HG03108 (cell line): ENCODE results near the gene SCMH1.
"Not testable (repeated sequence)": the region's sequence is repeated elsewhere in the genome, so short reads cannot be mapped to it uniquely, and the experiment has no call there.

ENCODE experiments used
- ATAC-seq: cut with Tn5 transposase; IDR thresholded peaks from one replicate; pipeline ENCODE4 v1.9.1; 2021; ENCODE audit warnings: moderate library complexity; ENCODE audit not compliant: unreplicated experiment

Gene SCMH1

DNA sequence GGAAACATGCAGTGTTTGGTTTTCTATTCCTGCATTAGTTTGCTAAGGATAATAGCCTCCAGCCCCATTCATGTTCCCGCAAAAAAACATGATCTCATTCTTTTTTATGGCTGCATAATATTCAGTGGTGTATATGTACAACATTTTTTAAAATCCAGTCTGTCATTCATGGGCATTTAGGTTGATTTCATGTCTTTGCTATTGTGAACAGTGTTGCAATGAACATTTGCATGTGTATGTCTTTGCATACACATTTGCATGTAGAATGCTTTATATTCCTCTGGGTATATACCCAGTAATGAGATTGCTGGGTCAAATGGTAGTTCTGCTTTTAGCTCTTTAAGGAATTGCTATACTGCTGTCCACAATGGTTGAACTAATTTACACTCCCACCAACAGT lies 9.0 kb upstream of the SCMH1 start:
- ATAC-seq: not testable (repeated sequence)

DNA sequence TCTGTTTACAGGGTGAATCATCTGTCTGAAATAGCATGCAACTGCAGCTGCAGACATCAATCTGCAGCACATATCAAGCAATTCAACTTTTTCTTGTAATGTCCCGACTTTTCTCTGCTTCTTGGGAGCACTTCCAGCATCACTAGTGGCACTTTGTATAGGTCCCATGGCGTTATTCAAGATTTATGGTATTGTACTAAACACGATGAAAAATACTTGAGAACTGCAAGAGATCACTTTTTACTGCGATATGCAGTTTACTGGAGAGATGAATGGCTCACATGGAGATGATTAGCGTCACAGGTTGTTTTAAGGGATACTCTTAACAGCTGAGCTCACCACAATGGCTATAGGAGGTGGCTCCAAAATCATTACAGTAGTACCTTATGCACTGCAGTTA lies 7.2 kb upstream of the SCMH1 start:
- ATAC-seq: no peak

- no peak for ATAC-seq
Measured at GRCh38 chr1:41246568-41246967, 4.5 kb upstream of the SCMH1 start.

DNA sequence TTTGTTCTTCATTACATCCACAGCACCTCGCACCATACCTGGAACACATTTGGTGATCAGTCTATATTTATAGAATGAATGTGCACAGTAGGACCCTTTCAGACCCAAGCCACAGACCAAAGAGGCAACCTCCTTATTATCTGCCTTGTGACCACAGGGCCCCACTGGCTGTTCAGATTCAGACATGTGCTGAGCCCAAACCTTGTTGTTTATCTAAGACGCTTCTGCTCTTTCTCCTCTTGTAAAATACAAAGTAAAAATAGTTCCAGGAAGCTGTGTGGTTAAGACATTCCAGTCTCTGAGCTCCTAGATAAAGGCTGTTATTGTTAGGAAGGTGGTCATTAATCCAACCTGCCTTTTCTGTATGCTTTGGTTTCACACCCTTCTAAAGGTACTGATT lies 3.6 kb upstream of the SCMH1 start:
- ATAC-seq: no peak

DNA sequence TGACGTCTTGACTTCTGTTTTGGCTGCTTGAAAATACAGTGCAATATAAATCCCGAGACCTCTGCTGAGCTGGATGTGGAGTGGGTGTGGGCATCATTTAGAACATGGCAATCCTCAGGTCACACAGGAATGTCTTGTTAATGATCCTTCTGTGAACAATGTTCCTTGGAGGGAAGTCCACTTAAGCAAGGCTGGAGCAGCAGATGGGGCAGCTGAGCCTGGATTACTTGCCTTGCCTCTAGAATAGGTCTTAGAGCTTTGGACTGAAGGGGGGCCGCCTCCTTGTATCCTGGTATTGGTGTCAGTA lies 926 bp upstream of the SCMH1 start:
- ATAC-seq: no peak

DNA sequence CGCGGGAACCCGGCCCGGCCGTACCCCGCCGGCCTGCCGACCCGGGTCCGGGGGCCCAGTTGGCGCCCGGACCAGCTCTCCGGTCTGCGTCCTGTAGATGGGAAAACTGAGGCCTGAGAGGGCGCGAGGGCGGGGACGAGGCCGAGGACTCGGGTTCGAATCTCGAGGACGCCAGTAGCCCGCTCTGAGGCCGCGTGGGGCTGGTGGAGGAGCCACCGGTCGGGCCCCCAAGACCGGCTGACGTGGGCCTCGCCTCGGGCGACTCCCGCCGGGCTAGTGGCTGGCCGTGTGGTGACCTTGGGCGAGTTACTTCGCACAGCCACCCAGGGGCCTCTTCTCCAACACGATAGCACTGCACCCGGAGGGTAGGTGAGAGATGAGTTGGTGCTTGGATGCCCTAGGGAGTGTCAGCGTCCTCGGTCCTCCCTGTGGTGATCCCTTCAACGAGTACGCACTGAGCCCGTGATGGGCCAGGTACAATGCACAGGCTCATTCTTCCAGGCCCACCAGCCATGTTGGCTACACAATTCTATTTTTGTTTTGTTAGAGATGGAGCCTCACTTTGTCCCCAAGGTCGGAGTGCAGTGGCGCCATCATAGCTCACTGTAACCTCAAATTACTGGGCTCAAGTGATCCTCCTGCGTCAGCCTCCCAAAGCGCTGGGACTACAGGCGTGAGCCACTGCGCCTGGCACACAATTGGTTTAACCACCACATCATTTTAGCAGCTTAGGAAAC lies 404 bp upstream of the SCMH1 start:
- no peak for ATAC-seq

DNA sequence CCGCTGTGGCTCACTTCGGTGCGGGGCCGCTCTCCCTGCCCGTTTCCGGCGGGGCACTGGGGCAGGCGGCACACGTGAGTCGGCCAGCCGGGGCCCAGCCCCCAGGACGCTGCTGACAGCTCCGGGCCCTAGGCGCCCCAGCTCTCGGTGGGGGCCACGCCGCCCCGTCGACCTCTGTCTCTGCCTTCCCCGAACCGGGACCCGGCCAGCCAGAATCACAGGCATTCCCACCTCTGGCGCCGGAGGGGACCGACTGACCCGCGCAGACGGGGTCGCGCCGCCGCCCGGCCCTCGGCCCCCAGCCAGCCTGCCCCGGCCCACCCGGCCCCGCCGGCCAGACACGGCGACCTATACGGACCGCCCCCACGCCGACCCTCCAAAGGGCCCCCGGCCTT lies 755 bp downstream of the SCMH1 start:
- peak; percentile 44 for ATAC-seq

- no peak for ATAC-seq
Measured at GRCh38 chr1:41240781-41241353, 1.2 kb downstream of the SCMH1 start.

- no peak for ATAC-seq
Measured at GRCh38 chr1:41239988-41240610, 2.0 kb downstream of the SCMH1 start.

GRCh38 chr1:41238311-41238988 lies 3.7 kb downstream of the SCMH1 start:
- no peak for ATAC-seq

- no peak for ATAC-seq
Measured at GRCh38 chr1:41236781-41237180, 5.3 kb downstream of the SCMH1 start.

GRCh38 chr1:41235893-41236292 lies 6.2 kb downstream of the SCMH1 start:
- ATAC-seq: no peak

DNA sequence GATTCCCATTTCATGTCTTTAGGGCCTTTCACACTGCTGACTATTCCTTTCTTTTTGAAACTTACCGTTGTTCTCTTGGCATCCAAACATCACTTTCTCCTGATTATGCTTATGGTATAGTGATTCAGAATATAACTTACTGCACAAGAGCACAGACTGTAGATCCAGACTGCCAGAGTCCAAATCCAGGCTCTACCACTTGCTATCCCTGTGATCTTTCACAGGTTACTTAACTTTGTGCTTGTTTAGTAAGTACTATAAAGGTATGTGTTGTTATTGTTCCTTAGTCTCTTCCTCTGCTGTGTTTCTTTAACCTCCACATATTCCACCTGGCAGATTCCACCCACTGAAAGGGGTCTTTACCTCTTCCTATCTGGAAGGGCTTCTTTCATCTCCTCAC lies 8.4 kb downstream of the SCMH1 start:
- no peak for ATAC-seq

DNA sequence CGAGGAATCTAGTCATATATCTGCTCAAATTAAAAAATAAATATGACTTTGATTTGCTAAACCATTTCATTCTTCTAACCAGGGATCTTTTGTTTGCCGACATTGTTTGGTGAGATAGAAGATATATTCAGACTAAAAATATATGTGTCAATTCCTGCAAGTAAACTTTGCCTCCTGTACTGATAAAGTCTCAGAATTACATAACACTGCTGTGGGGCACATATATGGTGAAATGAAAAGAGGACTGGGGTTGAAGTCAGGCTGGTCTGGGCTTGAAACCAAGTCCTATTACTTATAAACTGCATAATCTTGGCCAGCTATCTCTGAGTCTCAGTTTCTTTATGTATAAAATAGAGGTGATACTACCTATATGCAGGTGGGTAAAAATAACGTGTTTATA lies 9.8 kb downstream of the SCMH1 start:
- ATAC-seq: no peak

GRCh38 chr1:41230656-41231055 lies 11.4 kb downstream of the SCMH1 start:
- ATAC-seq: no peak

DNA sequence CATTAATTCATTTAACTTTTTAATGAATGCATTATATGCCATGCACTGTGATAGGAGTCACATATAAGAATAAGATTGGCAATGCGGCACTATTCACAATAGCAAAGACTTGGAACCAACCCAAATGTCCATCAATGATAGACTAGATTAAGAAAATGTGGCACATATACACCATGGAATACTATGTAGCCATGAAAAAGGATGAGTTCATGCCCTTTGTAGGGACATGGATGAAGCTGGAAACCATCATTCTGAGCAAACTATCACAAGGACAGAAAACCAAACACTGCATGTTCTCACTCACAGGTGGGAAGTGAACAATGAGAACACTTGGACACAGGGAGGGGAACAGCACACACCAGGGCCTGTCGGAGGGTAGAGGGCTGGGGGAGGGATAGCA lies 12.9 kb downstream of the SCMH1 start:
- not testable (repeated sequence) for ATAC-seq

DNA sequence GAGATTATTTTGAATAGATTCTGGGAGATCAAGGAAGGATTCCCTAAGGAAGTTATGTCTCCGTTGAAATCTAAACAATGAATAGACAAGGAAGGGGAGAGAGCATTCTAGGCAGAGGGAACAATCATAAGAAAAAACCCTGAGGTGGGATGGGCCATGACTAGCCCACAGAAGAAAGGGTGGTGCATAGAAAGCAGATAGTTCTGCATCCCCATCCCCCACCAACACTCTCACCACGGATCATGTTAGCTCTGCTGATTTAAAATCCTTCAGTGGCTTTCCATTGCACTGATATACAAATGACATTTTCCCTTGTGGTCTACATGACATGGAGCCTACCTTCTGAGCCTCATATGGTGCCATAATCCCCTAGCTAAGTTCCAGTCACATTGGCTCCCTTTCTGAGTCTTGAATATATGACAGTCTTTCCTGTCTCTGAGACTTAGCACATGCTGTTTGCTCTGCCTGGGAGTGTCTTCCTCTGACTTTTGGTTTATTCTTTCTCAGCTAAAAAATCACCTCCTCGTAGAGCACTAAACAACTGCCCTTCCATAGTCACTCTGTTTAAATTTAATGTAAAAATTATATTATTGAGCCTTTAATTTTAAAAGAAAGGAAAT lies 15.2 kb downstream of the SCMH1 start:
- ATAC-seq: no peak

- ATAC-seq: no peak
Measured at GRCh38 chr1:41225495-41225894, 16.6 kb downstream of the SCMH1 start.

DNA sequence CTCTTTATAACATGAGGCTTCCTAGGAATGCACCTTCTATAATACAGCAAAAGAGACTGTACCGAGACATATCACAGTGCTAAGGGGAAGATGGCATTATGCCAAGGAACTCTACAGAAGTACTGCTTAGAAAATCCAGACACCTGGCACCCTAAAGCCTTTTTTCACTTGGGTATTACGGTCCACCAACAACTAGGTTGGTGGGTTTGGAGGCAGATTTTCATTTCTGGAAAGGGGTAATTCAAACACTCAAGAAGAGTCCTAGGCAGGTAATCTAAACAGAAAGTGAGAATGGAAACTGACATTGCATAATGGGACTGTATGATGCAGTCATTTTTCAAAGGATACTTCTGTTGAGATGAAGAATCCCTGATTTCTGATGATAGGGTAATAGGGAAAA lies 19.6 kb downstream of the SCMH1 start:
- peak; percentile 63 for ATAC-seq

GRCh38 chr1:41221995-41222394 lies 20.1 kb downstream of the SCMH1 start:
- no peak for ATAC-seq

DNA sequence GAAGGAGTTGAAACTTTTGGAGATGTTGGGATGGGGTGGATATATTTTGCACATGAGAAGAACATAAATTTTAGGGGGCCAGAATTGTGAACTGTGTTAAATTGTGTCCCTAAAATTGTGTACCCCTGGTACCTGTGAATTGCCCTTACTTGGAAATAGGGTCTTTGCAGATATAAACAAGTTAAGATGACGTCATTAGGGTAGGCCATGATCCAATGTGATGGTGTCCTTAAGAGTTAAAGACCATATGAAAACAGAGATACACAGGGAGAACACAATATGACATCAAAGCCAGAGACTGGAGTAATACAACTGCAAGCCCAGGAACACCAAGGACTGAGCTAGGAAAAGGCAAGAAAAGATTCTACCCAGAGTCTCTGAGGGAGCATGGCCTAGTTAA lies 24.0 kb downstream of the SCMH1 start:
- no peak for ATAC-seq

GRCh38 chr1:41217441-41217840 lies 24.7 kb downstream of the SCMH1 start:
- no peak for ATAC-seq
